Subcutaneous preadipocyte (primary cell): ENCODE measurements around the gene FRMD4B. TPM values are rescaled to one million over a fixed set of nuclear protein-coding genes. Genes with fewer than 3 reads are reported as not detected.

Experiments used
- total RNA-seq: library from RNA; depleted of rRNA; stranded (reverse); fragments of >200 nt; gene quantifications from 2 replicates; pipeline ENCODE4 v1.2.3, GENCODE V29; 2012

Gene FRMD4B
- 0.37 and 2.2 TPM in 2 replicates for total RNA-seq

GRCh38 chr3:69385723-69386555 is at the start of gene FRMD4B:
Gene FRMD4B (minus strand): TSS chr3:69386088. CDS start chr3:69385989, 99 bp downstream.

GRCh38 chr3:69122403-69122802 is 263.5 kb downstream of the FRMD4B start, which contains the start of gene LMOD3:
Gene LMOD3 (minus strand): TSS chr3:69122595. CDS start chr3:69122386, 209 bp downstream.

